Measurements from ENCODE around the gene ETF1.
A peak's percentile ranks its signal among the peaks of the same experiment; 100 is the strongest.
"Not testable (repeated sequence)": the region's sequence is repeated elsewhere in the genome, so short reads cannot be mapped to it uniquely, and the experiment has no call there.

ETF1 gene

GRCh38 chr5:138529812-138530211 is 13.2 kb downstream of the ETF1 start:
- DNase-seq (ENCODE audit: low read depth, low spot score), result no peak

- no peak for DNase-seq (ENCODE audit: low read depth, low spot score)
Measured at GRCh38 chr5:138528744-138529469, 14.1 kb downstream of the ETF1 start.

- peak; percentile 12 for DNase-seq (ENCODE audit: low read depth, low spot score)
Measured at GRCh38 chr5:138528208-138528607, 14.8 kb downstream of the ETF1 start.

- DNase-seq (ENCODE audit: low read depth, low spot score), result no peak
Measured at GRCh38 chr5:138527170-138527569, 15.9 kb downstream of the ETF1 start.

- peak; percentile 39 for DNase-seq (ENCODE audit: low read depth, low spot score)
Measured at GRCh38 chr5:138523406-138523805, 19.6 kb downstream of the ETF1 start.

- no peak for DNase-seq (ENCODE audit: low read depth, low spot score)
Measured at GRCh38 chr5:138520971-138521370, 22.1 kb downstream of the ETF1 start.

- no peak for DNase-seq (ENCODE audit: low read depth, low spot score)
Measured at GRCh38 chr5:138517437-138517836, 25.6 kb downstream of the ETF1 start.

GRCh38 chr5:138515556-138516245 is 27.3 kb downstream of the ETF1 start:
- no peak for DNase-seq (ENCODE audit: low read depth, low spot score)

- no peak for DNase-seq (ENCODE audit: low read depth, low spot score)
Measured at GRCh38 chr5:138514021-138514420, 29.0 kb downstream of the ETF1 start.

- no peak for DNase-seq (ENCODE audit: low read depth, low spot score)
Measured at GRCh38 chr5:138508958-138509357, 34.1 kb downstream of the ETF1 start.

GRCh38 chr5:138507485-138507884 is 35.6 kb downstream of the ETF1 start:
- DNase-seq (ENCODE audit: low read depth, low spot score), result not testable (repeated sequence)

- no peak for DNase-seq (ENCODE audit: low read depth, low spot score)
Measured at GRCh38 chr5:138506370-138507306, 36.4 kb downstream of the ETF1 start.

- DNase-seq (ENCODE audit: low read depth, low spot score), result peak; percentile 84
Measured at GRCh38 chr5:138504799-138505198, 38.2 kb downstream of the ETF1 start.

- DNase-seq (ENCODE audit: low read depth, low spot score), result peak; percentile 80
Measured at GRCh38 chr5:138503487-138504270, 39.4 kb downstream of the ETF1 start.

- no peak for DNase-seq (ENCODE audit: low read depth, low spot score)
Measured at GRCh38 chr5:138502521-138502920, 40.5 kb downstream of the ETF1 start.

- no peak for DNase-seq (ENCODE audit: low read depth, low spot score)
Measured at GRCh38 chr5:138502121-138502520, 40.9 kb downstream of the ETF1 start.

GRCh38 chr5:138498376-138498775 is 44.7 kb downstream of the ETF1 start:
- no peak for DNase-seq (ENCODE audit: low read depth, low spot score)

- no peak for DNase-seq (ENCODE audit: low read depth, low spot score)
Measured at GRCh38 chr5:138495351-138495750, 47.7 kb downstream of the ETF1 start.

- DNase-seq (ENCODE audit: low read depth, low spot score), result no peak
Measured at GRCh38 chr5:138492560-138493045, 50.4 kb downstream of the ETF1 start.

- DNase-seq (ENCODE audit: low read depth, low spot score), result peak; percentile 98
Measured at GRCh38 chr5:138491669-138492559, 51.1 kb downstream of the ETF1 start.

Measured in astrocyte of the hippocampus (primary cell).